ENCODE results near the gene CHAC2. TPM values are rescaled to one million over a fixed set of nuclear protein-coding genes. Genes with fewer than 3 reads are reported as not detected.

Gene CHAC2
- total and polyA plus RNA-seq, 2 donors (not counting 1 experiment from before 2014, with no cell fraction given), result 1.6 to 3.2 TPM

Other genes starting within 250 kb of the CHAC2 start
- gene ASB3, start 19.1 kb downstream of the CHAC2 start, total RNA-seq, result 30.7 and 38.4 TPM in 2 replicates
- gene ASB3, start 19.1 kb downstream of the CHAC2 start, polyA plus RNA-seq, result 11.8 and 15.9 TPM in 2 replicates
- 22.9 and 24.5 TPM in 2 replicates for gene ERLEC1, start 19.2 kb downstream of the CHAC2 start, total RNA-seq
- 13.7 and 20.4 TPM in 2 replicates for gene ERLEC1, start 19.2 kb downstream of the CHAC2 start, polyA plus RNA-seq
- 5.1 and 5.8 TPM in 2 replicates for gene GPR75, start 92.2 kb downstream of the CHAC2 start, total RNA-seq
- 5.9 and 7.2 TPM in 2 replicates for gene GPR75, start 92.2 kb downstream of the CHAC2 start, polyA plus RNA-seq
- 59.9 and 61.9 TPM in 2 replicates for gene PSME4, start 203.2 kb downstream of the CHAC2 start, total RNA-seq
- gene PSME4, start 203.2 kb downstream of the CHAC2 start, polyA plus RNA-seq, result 34.5 and 36.7 TPM in 2 replicates

All from B cell (primary cell).